ENCODE measurements around the gene ACADL.

DNA sequence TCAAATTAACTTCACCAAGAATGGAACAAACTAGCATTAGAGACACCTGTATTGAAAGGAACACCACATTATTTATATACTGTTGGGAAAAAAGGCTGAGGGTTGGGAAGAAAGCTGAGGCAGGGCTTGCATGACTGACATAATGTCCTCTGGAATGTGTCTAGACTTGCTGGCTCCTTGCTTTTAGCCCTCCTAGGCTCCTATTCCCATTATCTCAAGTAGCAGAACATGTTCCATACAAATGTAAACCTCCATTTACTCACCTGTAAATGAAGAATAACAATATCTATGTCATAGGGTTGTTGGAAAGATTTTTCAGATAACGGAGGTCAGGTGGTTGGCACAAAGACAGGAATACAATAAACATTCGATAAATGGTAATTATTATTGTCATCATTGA lies 976 bp upstream of the ACADL start:
- TF ChIP-seq POLR2A (IDR thresholded peaks at IDR 0.05; ENCODE audit: low read depth, low read length) (no peak), TAF1 (IDR thresholded peaks at IDR 0.05; ENCODE audit: low read depth, low read length) (no peak), POLR2AphosphoS5 (IDR thresholded peaks at IDR 0.05; ENCODE audit: low read depth, low read length) (no peak), PAX5 (IDR thresholded peaks at IDR 0.05; ENCODE audit: insufficient read depth, low read length, severe bottlenecking) (no peak)

Measured in GM12891 (cell line).